BLaER1 (cell line): Measurements from ENCODE around the gene TRIM24.

ENCODE experiments used
- H3K27ac ChIP-seq: shearing (Covaris generic); formaldehyde crosslinking; 2 replicates; pipeline ENCODE4 v1.8.1; 2022
- H3K27me3 ChIP-seq: shearing (Covaris generic); formaldehyde crosslinking; 2 replicates; pipeline ENCODE4 v1.8.1; 2022
- H3K36me3 ChIP-seq: shearing (Covaris generic); formaldehyde crosslinking; 2 replicates; pipeline ENCODE4 v1.8.1; 2022
- H3K4me1 ChIP-seq: shearing (Covaris generic); formaldehyde crosslinking; 2 replicates; pipeline ENCODE4 v1.8.1; 2022
- H3K4me2 ChIP-seq: shearing (Covaris generic); formaldehyde crosslinking; 2 replicates; pipeline ENCODE4 v1.8.1; 2022
- H3K4me3 ChIP-seq: shearing (Covaris generic); formaldehyde crosslinking; 2 replicates; pipeline ENCODE4 v1.8.1; 2022
- H3K9ac ChIP-seq: shearing (Covaris generic); formaldehyde crosslinking; 2 replicates; pipeline ENCODE4 v1.8.1; 2022
- H3K9me3 ChIP-seq: shearing (Covaris generic); formaldehyde crosslinking; 2 replicates; pipeline ENCODE4 v1.8.1; 2022
- H4K20me1 ChIP-seq: shearing (Covaris generic); formaldehyde crosslinking; 2 replicates; pipeline ENCODE4 v1.8.1; 2022
- Cebpa-rat ChIP-seq: shearing (Covaris generic); IDR thresholded peaks from 2 replicates; pipeline ENCODE4 v1.8.1; 2022

TRIM24 gene

GRCh38 chr7:138607216-138608126, 147.4 kb downstream of the TRIM24 start:
- Histone ChIP-seq H4K20me1 (no peaks in the 10 kb centered on the region), H3K36me3 (no peaks in the 10 kb centered on the region), H3K9me3 (peaks cover 28% of the 10 kb centered on the region), H3K27me3 (no peaks in the 10 kb centered on the region), H3K9ac (no peak overlapping the region), H3K4me3 (no peak overlapping the region), H3K27ac (no peak overlapping the region), H3K4me2 (no peak overlapping the region), H3K4me1 (peaks cover 3% of the 10 kb centered on the region)
- no peak for TF ChIP-seq Cebpa-rat

- no peaks in the 10 kb centered on the region for H3K27me3 ChIP-seq
- peaks cover 28% of the 10 kb centered on the region for H3K9me3 ChIP-seq
- H3K9ac ChIP-seq = no peak overlapping the region
- no peaks in the 10 kb centered on the region for H4K20me1 ChIP-seq
- H3K4me3 ChIP-seq = no peak overlapping the region
- no peak overlapping the region for H3K4me2 ChIP-seq
- no peaks in the 10 kb centered on the region for H3K36me3 ChIP-seq
- no peaks in the 10 kb centered on the region for H3K4me1 ChIP-seq
- TF ChIP-seq Cebpa-rat = no peak
- H3K27ac ChIP-seq = no peak overlapping the region
These were observed 148.2 kb downstream of the TRIM24 start for GRCh38 chr7:138608275-138608674.

GRCh38 chr7:138610671-138611170, 150.7 kb downstream of the TRIM24 start:
- Histone ChIP-seq H3K9ac (no peak overlapping the region), H3K9me3 (peaks cover 18% of the 10 kb centered on the region), H4K20me1 (no peaks in the 10 kb centered on the region), H3K4me2 (no peak overlapping the region), H3K4me1 (no peaks in the 10 kb centered on the region), H3K36me3 (no peaks in the 10 kb centered on the region), H3K27me3 (no peaks in the 10 kb centered on the region), H3K4me3 (no peak overlapping the region), H3K27ac (no peak overlapping the region)
- no peak for TF ChIP-seq Cebpa-rat

GRCh38 chr7:138613630-138614029, 153.6 kb downstream of the TRIM24 start:
- H3K27me3 ChIP-seq = no peaks in the 10 kb centered on the region
- peaks cover 5% of the 10 kb centered on the region; the same call in 1 of the 2 replicates for H3K9me3 ChIP-seq
- H3K4me3 ChIP-seq = no peak overlapping the region
- no peak overlapping the region for H3K4me2 ChIP-seq
- H3K4me1 ChIP-seq = peaks cover 5% of the 10 kb centered on the region
- no peak overlapping the region for H3K27ac ChIP-seq
- no peaks in the 10 kb centered on the region for H4K20me1 ChIP-seq
- TF ChIP-seq Cebpa-rat = no peak
- no peak overlapping the region for H3K9ac ChIP-seq
- H3K36me3 ChIP-seq = no peaks in the 10 kb centered on the region

GRCh38 chr7:138616085-138616484, 156.0 kb downstream of the TRIM24 start:
- Histone ChIP-seq H3K27ac (no peak overlapping the region), H3K4me1 (peaks cover 14% of the 10 kb centered on the region), H3K9me3 (peaks cover 2% of the 10 kb centered on the region; the same call in 1 of the 2 replicates), H4K20me1 (no peaks in the 10 kb centered on the region), H3K4me3 (no peak overlapping the region), H3K36me3 (no peaks in the 10 kb centered on the region), H3K27me3 (no peaks in the 10 kb centered on the region), H3K9ac (no peak overlapping the region), H3K4me2 (no peak overlapping the region)
- no peak for TF ChIP-seq Cebpa-rat

- Histone ChIP-seq H3K4me1 (peaks cover 20% of the 10 kb centered on the region), H3K9ac (no peak overlapping the region), H3K27me3 (no peaks in the 10 kb centered on the region), H3K4me2 (peak overlapping the region; percentile 45), H3K4me3 (no peak overlapping the region), H4K20me1 (no peaks in the 10 kb centered on the region), H3K9me3 (no peaks in the 10 kb centered on the region), H3K27ac (no peak overlapping the region), H3K36me3 (no peaks in the 10 kb centered on the region)
- TF ChIP-seq Cebpa-rat = no peak
These were observed 158.4 kb downstream of the TRIM24 start for GRCh38 chr7:138618506-138618905.

GRCh38 chr7:138618933-138619332, 158.9 kb downstream of the TRIM24 start:
- no peak overlapping the region for H3K9ac ChIP-seq
- H3K4me3 ChIP-seq = no peak overlapping the region
- no peaks in the 10 kb centered on the region for H4K20me1 ChIP-seq
- no peaks in the 10 kb centered on the region for H3K27me3 ChIP-seq
- H3K9me3 ChIP-seq = no peaks in the 10 kb centered on the region
- H3K4me1 ChIP-seq = peaks cover 20% of the 10 kb centered on the region
- no peaks in the 10 kb centered on the region for H3K36me3 ChIP-seq
- no peak overlapping the region for H3K27ac ChIP-seq
- peak overlapping the region; percentile 45 for H3K4me2 ChIP-seq
- no peak for TF ChIP-seq Cebpa-rat

- H4K20me1 ChIP-seq = no peaks in the 10 kb centered on the region
- H3K27ac ChIP-seq = no peak overlapping the region
- no peak for TF ChIP-seq Cebpa-rat
- no peak overlapping the region for H3K9ac ChIP-seq
- no peaks in the 10 kb centered on the region for H3K9me3 ChIP-seq
- H3K4me3 ChIP-seq = no peak overlapping the region
- no peak overlapping the region for H3K4me2 ChIP-seq
- peaks cover 40% of the 10 kb centered on the region for H3K4me1 ChIP-seq
- H3K36me3 ChIP-seq = no peaks in the 10 kb centered on the region
- H3K27me3 ChIP-seq = no peaks in the 10 kb centered on the region
These were observed 162.8 kb downstream of the TRIM24 start for GRCh38 chr7:138622841-138623240.

GRCh38 chr7:138625084-138625848, 165.2 kb downstream of the TRIM24 start:
- Histone ChIP-seq H3K27me3 (no peaks in the 10 kb centered on the region), H3K36me3 (no peaks in the 10 kb centered on the region), H3K9me3 (peaks cover 9% of the 10 kb centered on the region; the same call in 1 of the 2 replicates), H3K4me3 (no peak overlapping the region), H3K27ac (no peak overlapping the region), H3K9ac (no peak overlapping the region), H4K20me1 (no peaks in the 10 kb centered on the region), H3K4me2 (peak overlapping the region; percentile 66), H3K4me1 (peaks cover 25% of the 10 kb centered on the region)
- TF ChIP-seq Cebpa-rat = no peak

GRCh38 chr7:138625849-138626230, 165.8 kb downstream of the TRIM24 start:
- peak overlapping the region; percentile 66 for H3K4me2 ChIP-seq
- no peak overlapping the region for H3K9ac ChIP-seq
- peaks cover 9% of the 10 kb centered on the region; the same call in 1 of the 2 replicates for H3K9me3 ChIP-seq
- peaks cover 25% of the 10 kb centered on the region for H3K4me1 ChIP-seq
- no peak overlapping the region for H3K27ac ChIP-seq
- no peaks in the 10 kb centered on the region for H4K20me1 ChIP-seq
- H3K36me3 ChIP-seq = no peaks in the 10 kb centered on the region
- no peak for TF ChIP-seq Cebpa-rat
- no peak overlapping the region for H3K4me3 ChIP-seq
- H3K27me3 ChIP-seq = no peaks in the 10 kb centered on the region
